Measurements from ENCODE around the gene AEBP1.

DNA sequence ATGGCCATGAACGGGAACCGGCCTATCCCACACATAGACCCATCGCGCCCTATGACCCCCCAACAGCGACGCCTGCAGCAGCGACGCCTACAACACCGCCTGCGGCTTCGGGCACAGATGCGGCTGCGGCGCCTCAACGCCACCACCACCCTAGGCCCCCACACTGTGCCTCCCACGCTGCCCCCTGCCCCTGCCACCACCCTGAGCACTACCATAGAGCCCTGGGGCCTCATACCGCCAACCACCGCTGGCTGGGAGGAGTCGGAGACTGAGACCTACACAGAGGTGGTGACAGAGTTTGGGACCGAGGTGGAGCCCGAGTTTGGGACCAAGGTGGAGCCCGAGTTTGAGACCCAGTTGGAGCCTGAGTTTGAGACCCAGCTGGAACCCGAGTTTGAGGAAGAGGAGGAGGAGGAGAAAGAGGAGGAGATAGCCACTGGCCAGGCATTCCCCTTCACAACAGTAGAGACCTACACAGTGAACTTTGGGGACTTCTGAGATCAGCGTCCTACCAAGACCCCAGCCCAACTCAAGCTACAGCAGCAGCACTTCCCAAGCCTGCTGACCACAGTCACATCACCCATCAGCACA, 9.7 kb downstream of the AEBP1 start:
- TF ChIP-seq, protein P1, sequence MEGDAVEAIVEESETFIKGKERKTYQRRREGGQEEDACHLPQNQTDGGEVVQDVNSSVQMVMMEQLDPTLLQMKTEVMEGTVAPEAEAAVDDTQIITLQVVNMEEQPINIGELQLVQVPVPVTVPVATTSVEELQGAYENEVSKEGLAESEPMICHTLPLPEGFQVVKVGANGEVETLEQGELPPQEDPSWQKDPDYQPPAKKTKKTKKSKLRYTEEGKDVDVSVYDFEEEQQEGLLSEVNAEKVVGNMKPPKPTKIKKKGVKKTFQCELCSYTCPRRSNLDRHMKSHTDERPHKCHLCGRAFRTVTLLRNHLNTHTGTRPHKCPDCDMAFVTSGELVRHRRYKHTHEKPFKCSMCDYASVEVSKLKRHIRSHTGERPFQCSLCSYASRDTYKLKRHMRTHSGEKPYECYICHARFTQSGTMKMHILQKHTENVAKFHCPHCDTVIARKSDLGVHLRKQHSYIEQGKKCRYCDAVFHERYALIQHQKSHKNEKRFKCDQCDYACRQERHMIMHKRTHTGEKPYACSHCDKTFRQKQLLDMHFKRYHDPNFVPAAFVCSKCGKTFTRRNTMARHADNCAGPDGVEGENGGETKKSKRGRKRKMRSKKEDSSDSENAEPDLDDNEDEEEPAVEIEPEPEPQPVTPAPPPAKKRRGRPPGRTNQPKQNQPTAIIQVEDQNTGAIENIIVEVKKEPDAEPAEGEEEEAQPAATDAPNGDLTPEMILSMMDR (IDR thresholded peaks at IDR 0.05) = no peak
- TF ChIP-seq POLR2A (IDR thresholded peaks at IDR 0.05) = no peak
